NT2/D1 (cell line): ENCODE measurements around the gene PTX4.

Experiments
- DNase-seq: peaks from one replicate; pipeline ENCODE4 v3.0.0-alpha.2; 2011; ENCODE audit warnings: low read depth, low spot score
- H3K27me3 ChIP-seq: 2 replicates; pipeline ENCODE4 v1.6.0; 2011; ENCODE audit warnings: mild to moderate bottlenecking; ENCODE audit not compliant: insufficient read length, insufficient read depth
- H3K36me3 ChIP-seq: 2 replicates; pipeline ENCODE4 v1.6.1; 2011; ENCODE audit warnings: mild to moderate bottlenecking, low read length, mixed read lengths; ENCODE audit not compliant: insufficient read depth, insufficient read length
- H3K4me1 ChIP-seq: 2 replicates; pipeline ENCODE4 v1.5.1; 2011; ENCODE audit not compliant: insufficient read depth, insufficient read length
- H3K4me3 ChIP-seq: 2 replicates; pipeline ENCODE4 v1.5.1; 2011; ENCODE audit warnings: low read depth; ENCODE audit not compliant: insufficient read length
- H3K9ac ChIP-seq: 2 replicates; pipeline ENCODE4 v1.6.0; 2011; ENCODE audit warnings: low read depth; ENCODE audit not compliant: insufficient read length
- H3K9me3 ChIP-seq: 2 replicates; pipeline ENCODE4 v1.5.1; 2011; ENCODE audit warnings: mild to moderate bottlenecking, low read length; ENCODE audit not compliant: insufficient read depth
- SUZ12 ChIP-seq: IDR thresholded peaks from 2 replicates; pipeline ENCODE4 v1.6.1; 2011; ENCODE audit not compliant: insufficient read length, insufficient read depth; ENCODE audit errors: extremely low read depth
- YY1 ChIP-seq: IDR thresholded peaks from 2 replicates; pipeline ENCODE4 v1.6.1; 2011; ENCODE audit not compliant: insufficient read length, insufficient read depth
- ZNF274 ChIP-seq: IDR thresholded peaks from 2 replicates; pipeline ENCODE4 v1.6.1; 2011; ENCODE audit warnings: mild to moderate bottlenecking, low read depth, low read length

PTX4 gene

GRCh38 chr16:1446296-1447080 lies 42.3 kb downstream of the PTX4 start:
- Histone ChIP-seq H3K9ac (peak overlapping the region; percentile 3), H3K4me1 (no peaks in the 10 kb centered on the region), H3K4me3 (no peak overlapping the region), H3K9me3 (no peaks in the 10 kb centered on the region), H3K27me3 (no peaks in the 10 kb centered on the region), H3K36me3 (peaks cover 61% of the 10 kb centered on the region)
- no peak for DNase-seq
- no peak for TF ChIP-seq YY1

GRCh38 chr16:1445518-1446203 lies 43.1 kb downstream of the PTX4 start:
- peak overlapping the region; percentile 3 for H3K9ac ChIP-seq
- H3K36me3 ChIP-seq = peaks cover 52% of the 10 kb centered on the region
- TF ChIP-seq ZNF274 (no peak), YY1 (no peak), SUZ12 (no peak)
- no peak for DNase-seq
- no peaks in the 10 kb centered on the region for H3K4me1 ChIP-seq
- H3K4me3 ChIP-seq = no peak overlapping the region
- no peaks in the 10 kb centered on the region for H3K27me3 ChIP-seq
- H3K9me3 ChIP-seq = no peaks in the 10 kb centered on the region

- H3K27me3 ChIP-seq = no peaks in the 10 kb centered on the region
- H3K9me3 ChIP-seq = no peaks in the 10 kb centered on the region
- peaks cover 45% of the 10 kb centered on the region for H3K36me3 ChIP-seq
- H3K4me3 ChIP-seq = no peak overlapping the region
- TF ChIP-seq SUZ12 = no peak
- no peak for TF ChIP-seq ZNF274
- no peak for TF ChIP-seq YY1
- H3K4me1 ChIP-seq = no peaks in the 10 kb centered on the region
- H3K9ac ChIP-seq = no peak overlapping the region
- DNase-seq = no peak
Observed at GRCh38 chr16:1444730-1445517, 43.8 kb downstream of the PTX4 start.

GRCh38 chr16:1443980-1444729 lies 44.6 kb downstream of the PTX4 start, which contains the start of gene CCDC154:
Gene CCDC154 (minus strand): TSS chr16:1444556. CDS start chr16:1444322, 234 bp downstream.
- no peak for DNase-seq
- Histone ChIP-seq H3K4me1 (peaks cover 4% of the 10 kb centered on the region), H3K36me3 (peaks cover 37% of the 10 kb centered on the region), H3K4me3 (no peak within 1 kb of the TSS), H3K9me3 (no peaks in the 10 kb centered on the region), H3K27me3 (no peaks in the 10 kb centered on the region), H3K9ac (no peak within 1 kb of the TSS)
- no peak for TF ChIP-seq SUZ12
- no peak for TF ChIP-seq ZNF274
- no peak for TF ChIP-seq YY1

GRCh38 chr16:1443403-1443973 lies 45.3 kb downstream of the PTX4 start:
- Histone ChIP-seq H3K36me3 (peaks cover 31% of the 10 kb centered on the region), H3K4me3 (no peak overlapping the region), H3K9ac (no peak overlapping the region), H3K27me3 (no peaks in the 10 kb centered on the region), H3K4me1 (peaks cover 4% of the 10 kb centered on the region), H3K9me3 (no peaks in the 10 kb centered on the region)
- TF ChIP-seq YY1 = no peak
- TF ChIP-seq ZNF274 = no peak
- no peak for TF ChIP-seq SUZ12
- DNase-seq = no peak

GRCh38 chr16:1442697-1443096 lies 46.0 kb downstream of the PTX4 start:
- Histone ChIP-seq H3K4me1 (peaks cover 4% of the 10 kb centered on the region), H3K27me3 (no peaks in the 10 kb centered on the region), H3K36me3 (peaks cover 23% of the 10 kb centered on the region), H3K9me3 (no peaks in the 10 kb centered on the region), H3K4me3 (no peak overlapping the region), H3K9ac (no peak overlapping the region)
- TF ChIP-seq ZNF274 (no peak), YY1 (no peak), SUZ12 (no peak)
- no peak for DNase-seq
